ENCODE data around the gene SNRK. TPM values are rescaled to one million over a fixed set of nuclear protein-coding genes. Genes with fewer than 3 reads are reported as not detected.

SNRK gene
- total RNA-seq, 4 donors from 2014 or later: 42.9 to 64.0 (median 49.1) TPM

DNA sequence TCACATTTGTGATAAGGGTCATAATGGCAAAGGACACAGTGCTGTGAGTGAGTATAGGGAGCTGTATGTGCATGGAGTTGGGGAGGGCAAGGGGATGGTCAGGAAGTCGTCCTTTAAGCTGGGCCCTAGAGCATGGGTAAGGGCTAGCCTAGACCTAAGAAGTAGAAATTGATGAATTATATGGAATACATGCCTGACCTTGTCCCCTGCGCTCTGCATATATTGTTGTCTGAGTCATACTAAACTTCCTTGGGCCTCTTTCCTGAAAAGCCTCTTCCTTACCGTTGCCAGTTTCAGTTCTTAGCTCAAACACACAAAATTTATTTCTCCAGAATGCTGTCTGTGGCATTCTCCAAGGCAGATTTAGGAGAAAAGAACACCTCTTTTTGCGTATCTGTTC is 4.6 kb downstream of the SNRK start:
- peaks cover 21 to 91% (median 24%) of the 10 kb centered on the region in 3 donors for H3K4me1 ChIP-seq
- ATAC-seq: no peak
- WGBS, 2 donors (ENCODE audit: low coverage in 1 of 2): 55 to 58% methylated on average over 4 of the region's 4 CpGs
- no peak overlapping the region for H3K4me3 ChIP-seq
- peak overlapping the region in 3 of 4 donors; percentile 3 to 53 (median 41) for H3K27ac ChIP-seq
- no peaks in the 10 kb centered on the region for H3K9me3 ChIP-seq
- no peaks in the 10 kb centered on the region for H3K36me3 ChIP-seq
- H3K27me3 ChIP-seq: no peaks in the 10 kb centered on the region
- TF ChIP-seq EP300 (IDR thresholded peaks at IDR 0.05) (no peak), POLR2A (IDR thresholded peaks at IDR 0.05) (no peak), POLR2AphosphoS5 (IDR thresholded peaks at IDR 0.05) (no peak)
- TF ChIP-seq, protein P1, sequence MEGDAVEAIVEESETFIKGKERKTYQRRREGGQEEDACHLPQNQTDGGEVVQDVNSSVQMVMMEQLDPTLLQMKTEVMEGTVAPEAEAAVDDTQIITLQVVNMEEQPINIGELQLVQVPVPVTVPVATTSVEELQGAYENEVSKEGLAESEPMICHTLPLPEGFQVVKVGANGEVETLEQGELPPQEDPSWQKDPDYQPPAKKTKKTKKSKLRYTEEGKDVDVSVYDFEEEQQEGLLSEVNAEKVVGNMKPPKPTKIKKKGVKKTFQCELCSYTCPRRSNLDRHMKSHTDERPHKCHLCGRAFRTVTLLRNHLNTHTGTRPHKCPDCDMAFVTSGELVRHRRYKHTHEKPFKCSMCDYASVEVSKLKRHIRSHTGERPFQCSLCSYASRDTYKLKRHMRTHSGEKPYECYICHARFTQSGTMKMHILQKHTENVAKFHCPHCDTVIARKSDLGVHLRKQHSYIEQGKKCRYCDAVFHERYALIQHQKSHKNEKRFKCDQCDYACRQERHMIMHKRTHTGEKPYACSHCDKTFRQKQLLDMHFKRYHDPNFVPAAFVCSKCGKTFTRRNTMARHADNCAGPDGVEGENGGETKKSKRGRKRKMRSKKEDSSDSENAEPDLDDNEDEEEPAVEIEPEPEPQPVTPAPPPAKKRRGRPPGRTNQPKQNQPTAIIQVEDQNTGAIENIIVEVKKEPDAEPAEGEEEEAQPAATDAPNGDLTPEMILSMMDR (IDR thresholded peaks at IDR 0.05): no peak

GRCh38 chr3:43291546-43291945 is 5.2 kb downstream of the SNRK start:
- Histone ChIP-seq H3K27ac (peak overlapping the region in 3 of 4 donors; percentile 3 to 53 (median 41)), H3K27me3 (no peaks in the 10 kb centered on the region), H3K36me3 (no peaks in the 10 kb centered on the region), H3K4me1 (peaks cover 21 to 95% (median 24%) of the 10 kb centered on the region in 3 donors), H3K9me3 (no peaks in the 10 kb centered on the region), H3K4me3 (no peak overlapping the region)
- WGBS, 2 donors (ENCODE audit: low coverage in 1 of 2): 62% methylated on average over 1 of the region's 1 CpG; no CpG with 5 or more reads in 1 of the 2 donors
- no peak for TF ChIP-seq EP300 (IDR thresholded peaks at IDR 0.05)
- no peak for TF ChIP-seq POLR2A (IDR thresholded peaks at IDR 0.05)
- TF ChIP-seq, protein P1 (IDR thresholded peaks at IDR 0.05): no peak
- no peak for TF ChIP-seq POLR2AphosphoS5 (IDR thresholded peaks at IDR 0.05)
- ATAC-seq: no peak

GRCh38 chr3:43294975-43295374 is 8.6 kb downstream of the SNRK start:
- Histone ChIP-seq H3K27ac (no peak overlapping the region), H3K36me3 (no peaks in the 10 kb centered on the region), H3K4me1 (peaks cover 22 to 100% (median 28%) of the 10 kb centered on the region in 3 donors), H3K27me3 (no peaks in the 10 kb centered on the region), H3K4me3 (no peak overlapping the region), H3K9me3 (no peaks in the 10 kb centered on the region)
- ATAC-seq: no peak
- TF ChIP-seq POLR2AphosphoS5 (IDR thresholded peaks at IDR 0.05) (no peak), POLR2A (IDR thresholded peaks at IDR 0.05) (no peak), EP300 (IDR thresholded peaks at IDR 0.05) (no peak)
- TF ChIP-seq, protein P1 (IDR thresholded peaks at IDR 0.05): no peak
- WGBS, 2 donors (ENCODE audit: low coverage in 1 of 2): 20 to 57% methylated on average over 1 of the region's 1 CpG

DNA sequence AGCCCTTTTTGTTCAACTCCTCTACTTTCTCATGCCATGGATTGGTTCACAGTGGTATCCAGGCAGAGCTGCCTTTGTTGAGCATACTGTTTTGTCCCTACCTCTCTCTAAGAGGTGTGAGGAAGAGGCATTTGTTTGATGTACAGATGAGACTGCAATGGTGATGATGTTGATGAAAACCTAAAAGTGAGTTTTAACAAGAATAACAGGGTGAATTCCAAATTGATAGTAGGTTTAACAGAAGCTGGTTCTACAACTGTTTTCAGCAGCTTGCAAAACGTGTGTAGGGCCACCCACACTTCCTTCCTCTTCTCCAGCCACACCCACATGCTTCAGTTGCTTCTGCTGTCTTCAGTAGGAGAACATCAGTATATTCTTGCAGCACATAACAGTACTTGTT is 10.2 kb downstream of the SNRK start:
- WGBS, 2 donors (ENCODE audit: low coverage in 1 of 2): 0% methylated on average over 1 of the region's 1 CpG
- Histone ChIP-seq H3K27ac (no peak overlapping the region), H3K4me3 (no peak overlapping the region), H3K27me3 (no peaks in the 10 kb centered on the region), H3K36me3 (no peaks in the 10 kb centered on the region), H3K4me1 (peaks cover 25 to 100% (median 29%) of the 10 kb centered on the region in 3 donors), H3K9me3 (no peaks in the 10 kb centered on the region)
- peak; percentile 51 for ATAC-seq
- no peak for TF ChIP-seq POLR2A (IDR thresholded peaks at IDR 0.05)
- TF ChIP-seq EP300 (IDR thresholded peaks at IDR 0.05): no peak

GRCh38 chr3:43298292-43298691 is 12.0 kb downstream of the SNRK start:
- WGBS, 2 donors (ENCODE audit: low coverage in 1 of 2): 57 to 94% methylated on average over 1 to 2 of the region's 2 CpGs
- Histone ChIP-seq H3K9me3 (no peaks in the 10 kb centered on the region), H3K27me3 (no peaks in the 10 kb centered on the region), H3K36me3 (peaks cover 0 to 4% of the 10 kb centered on the region in 2 donors), H3K4me3 (no peak overlapping the region), H3K27ac (peak overlapping the region in 1 of 4 donors; percentile 2), H3K4me1 (peaks cover 19 to 93% (median 20%) of the 10 kb centered on the region in 3 donors)
- no peak for ATAC-seq
- TF ChIP-seq EP300 (IDR thresholded peaks at IDR 0.05) (no peak), POLR2AphosphoS5 (IDR thresholded peaks at IDR 0.05) (no peak), POLR2A (IDR thresholded peaks at IDR 0.05) (no peak)
- TF ChIP-seq, protein P1 (IDR thresholded peaks at IDR 0.05): no peak

All from gastroesophageal sphincter (tissue), 4 donors.